GM21528 (cell line): ENCODE results near the gene NDUFB7.

Experiments used
- ATAC-seq: cut with Tn5 transposase; IDR thresholded peaks from one replicate; pipeline ENCODE4 v1.9.1; 2021; ENCODE audit warnings: mild to moderate bottlenecking, moderate library complexity; ENCODE audit not compliant: unreplicated experiment, low FRiP score

NDUFB7 gene

DNA sequence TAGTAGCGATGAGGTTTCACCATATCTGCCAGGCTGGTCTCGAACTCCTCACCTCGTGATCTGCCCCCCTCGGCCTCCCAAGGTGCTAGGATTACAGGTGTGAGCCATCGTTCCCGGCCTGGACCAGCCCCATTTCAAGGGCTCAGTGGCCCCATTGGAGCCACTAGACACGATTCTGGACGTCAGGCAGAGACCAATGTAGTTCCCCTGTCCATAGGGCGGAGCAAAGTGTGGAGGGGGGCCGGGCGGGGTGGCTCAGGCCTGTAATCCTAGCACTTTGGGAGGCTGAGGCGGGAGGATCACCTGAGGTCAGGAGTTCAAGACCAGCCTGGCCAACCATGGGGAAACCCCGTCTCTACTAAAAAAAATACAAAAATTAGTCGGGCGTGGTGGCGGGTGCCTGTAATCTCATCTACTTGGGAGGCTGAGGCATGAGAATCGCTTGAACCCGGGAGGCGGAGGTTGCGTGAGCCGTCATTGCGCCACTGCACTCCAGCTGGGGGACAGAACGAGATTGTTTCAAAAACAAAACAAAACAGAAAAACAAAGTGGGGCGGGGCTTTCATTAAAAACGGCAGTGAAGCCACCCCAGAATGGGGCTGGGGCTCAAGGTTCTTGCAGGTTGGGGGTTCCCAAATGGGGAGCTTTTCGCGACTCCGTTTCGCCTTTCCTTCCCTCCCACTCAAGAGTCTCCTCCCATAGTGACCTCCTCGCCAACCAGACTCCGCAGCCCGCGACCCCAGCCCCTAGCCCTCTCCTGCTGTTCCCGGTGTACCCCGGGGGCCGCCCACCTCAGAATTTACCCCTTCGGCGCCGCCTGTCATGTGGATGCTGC is 43.2 kb downstream of the NDUFB7 start:
- ATAC-seq: no peak

DNA sequence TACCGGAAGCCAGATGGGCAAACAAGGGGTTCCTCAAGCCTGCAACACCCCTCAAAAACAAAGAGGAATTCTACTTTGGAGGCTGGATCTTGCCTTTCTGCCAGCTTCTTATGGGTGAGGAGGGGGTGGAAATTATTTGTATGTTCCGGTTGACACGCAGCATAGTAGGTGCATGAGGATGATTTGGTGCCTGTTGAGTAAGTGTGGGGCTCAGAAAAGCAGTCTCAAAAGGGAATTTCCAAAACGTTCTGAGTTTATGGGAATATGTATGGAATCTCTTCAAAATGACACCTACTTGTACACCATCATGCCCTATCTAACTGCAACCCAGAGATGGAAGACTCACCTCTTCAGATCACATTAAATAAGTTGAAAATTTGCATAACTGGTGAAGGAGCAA is 45.4 kb downstream of the NDUFB7 start:
- ATAC-seq: no peak

DNA sequence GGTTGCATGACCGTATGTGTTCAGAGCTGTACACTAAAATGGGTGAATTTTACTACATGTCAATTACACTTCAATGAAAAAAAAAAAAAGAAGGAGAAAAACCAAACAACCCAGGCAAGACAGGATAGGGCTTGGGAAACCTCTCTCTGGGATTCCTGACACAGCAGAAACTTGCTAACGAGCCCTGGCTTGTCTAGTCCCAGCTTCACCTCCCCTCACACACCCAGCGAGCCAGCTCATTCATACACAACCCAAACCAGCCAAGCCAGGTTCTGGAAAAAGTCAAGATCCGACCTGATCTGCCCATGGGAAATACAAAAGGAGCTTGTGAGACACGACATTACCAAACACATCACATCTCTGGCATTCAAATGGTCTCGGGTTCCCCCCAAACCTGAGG is 46.1 kb downstream of the NDUFB7 start:
- ATAC-seq: no peak

DNA sequence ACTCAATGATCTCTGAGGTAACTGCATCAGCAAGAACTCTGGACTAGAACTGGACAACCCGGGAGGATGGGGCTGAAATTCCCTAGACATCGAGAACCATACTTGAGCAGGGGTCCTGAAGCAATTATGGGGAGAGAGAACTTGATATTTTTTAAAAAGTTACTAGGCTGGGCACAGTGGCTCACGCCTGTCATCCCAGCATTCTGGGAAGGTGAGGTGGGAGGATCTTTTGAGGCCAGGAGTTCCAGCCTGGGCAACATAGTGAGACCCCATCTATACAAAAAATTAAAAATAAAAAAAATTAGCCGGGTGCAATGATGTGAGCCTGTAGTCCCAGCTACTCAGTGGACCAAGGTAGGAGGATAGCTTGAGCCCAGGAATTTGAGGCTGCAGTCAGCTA is 51.3 kb downstream of the NDUFB7 start:
- no peak for ATAC-seq

DNA sequence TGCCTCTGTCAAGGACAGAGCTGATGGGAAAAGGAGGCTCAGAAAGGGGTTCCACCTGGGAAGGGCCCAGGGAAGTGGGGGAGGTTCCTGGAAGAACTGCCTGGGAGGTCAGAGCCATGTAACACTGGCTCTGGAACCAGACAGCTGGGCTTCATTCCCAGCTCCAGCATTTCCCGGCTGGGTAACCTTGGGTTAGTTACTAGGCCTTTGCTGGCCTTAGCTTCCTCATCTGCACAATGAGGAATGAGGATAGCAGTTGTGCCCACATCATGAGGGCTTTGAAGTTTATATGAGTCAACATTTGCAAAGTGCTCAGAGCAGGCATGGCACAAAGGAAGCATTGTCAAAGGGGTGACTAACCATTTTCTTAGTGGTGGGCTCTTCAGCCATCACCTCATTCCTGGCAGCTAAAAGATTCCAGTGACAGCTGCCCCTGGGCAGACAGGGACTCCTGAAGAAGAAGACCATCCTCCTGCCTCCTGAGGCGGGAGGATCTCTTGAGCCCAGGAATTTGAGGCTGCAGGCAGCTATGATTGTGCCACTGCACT is 51.9 kb downstream of the NDUFB7 start:
- no peak for ATAC-seq

DNA sequence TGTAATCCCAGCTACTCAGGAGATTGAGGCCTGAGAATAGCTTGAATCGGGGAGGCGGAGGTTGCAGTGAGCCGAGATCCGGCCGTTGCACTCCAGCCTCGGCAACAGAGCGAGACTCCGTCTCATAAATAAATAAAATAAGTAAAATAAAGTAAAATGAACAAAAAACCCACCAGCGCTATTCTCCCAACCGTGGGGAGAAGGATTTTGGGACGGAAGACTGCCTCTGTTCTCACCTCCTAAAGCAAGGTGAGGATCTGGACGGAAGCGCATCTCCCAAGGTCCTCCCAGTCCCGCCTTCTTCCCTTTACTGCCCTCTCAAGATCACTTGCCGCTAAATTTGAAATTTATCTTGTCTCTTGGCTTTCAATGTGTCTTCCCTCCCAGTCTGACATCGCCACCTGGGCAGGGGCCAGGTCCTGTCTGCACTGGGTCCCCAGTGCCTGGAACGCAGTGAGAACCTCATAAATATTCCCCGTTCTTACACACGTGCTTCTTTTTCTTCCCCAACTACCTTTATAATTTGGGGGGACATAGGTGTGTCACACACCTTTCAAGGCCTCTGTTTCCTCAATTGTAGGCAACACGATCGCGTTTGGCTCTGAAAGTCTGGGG is 52.5 kb downstream of the NDUFB7 start:
- ATAC-seq: no peak

DNA sequence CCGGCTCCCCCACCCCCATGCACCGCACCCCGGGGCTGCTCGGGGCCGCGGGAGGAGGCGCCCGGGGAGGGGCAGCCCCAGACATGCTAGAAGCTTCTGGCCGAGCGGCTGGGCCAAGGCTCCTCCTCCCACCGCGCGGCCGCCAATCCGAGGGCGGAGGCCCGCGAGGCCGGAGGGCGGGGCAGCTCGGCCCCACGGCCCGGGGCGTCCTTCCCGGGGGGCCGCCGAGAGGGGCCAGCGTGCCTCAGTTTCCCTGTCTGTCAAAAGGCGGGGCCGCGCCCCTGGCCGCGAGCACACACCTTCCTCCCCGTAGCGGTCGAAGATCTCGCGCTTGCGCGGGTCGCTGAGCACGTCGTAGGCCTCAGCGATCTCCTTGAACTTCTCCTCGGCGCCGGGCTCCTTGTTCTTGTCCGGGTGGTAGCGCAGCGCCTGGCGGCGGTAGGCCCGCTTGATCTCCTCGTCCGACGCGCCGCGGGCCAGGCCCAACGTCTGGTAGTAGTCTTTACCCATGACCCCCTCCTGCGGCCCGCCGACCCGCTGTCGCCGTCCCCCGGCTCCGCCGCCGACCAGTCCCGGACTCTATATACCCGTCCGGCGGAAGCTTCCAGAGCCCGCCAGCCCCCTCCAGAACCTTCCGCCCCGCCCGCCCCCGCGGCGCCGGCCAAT is 53.9 kb downstream of the NDUFB7 start, which contains the start of gene DNAJB1:
DNAJB1 (minus strand) TSS at position 558 of the 666 bp plus-strand sequence; CDS start at position 510, 48 bp downstream.
- peak; percentile 59 for ATAC-seq

DNA sequence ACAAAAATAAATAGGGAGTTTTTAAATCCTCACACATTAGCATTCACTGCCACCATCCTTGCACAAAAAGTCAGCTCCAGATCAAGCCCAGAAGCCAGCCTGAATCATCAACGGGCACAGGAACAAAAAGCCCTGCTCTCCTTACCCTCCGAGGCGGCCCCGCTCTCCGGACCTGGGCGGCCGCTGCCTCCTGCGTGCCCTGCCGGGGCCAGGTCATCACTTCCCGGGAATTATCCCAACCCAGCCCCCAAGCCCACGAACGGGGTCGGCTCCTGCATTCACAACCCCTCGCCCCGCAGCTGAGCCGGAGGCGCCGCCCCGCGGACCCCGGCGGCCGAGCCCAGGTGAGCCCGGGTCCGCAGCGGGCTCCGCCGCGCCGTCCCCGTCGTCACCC is 54.4 kb downstream of the NDUFB7 start:
- ATAC-seq: no peak

DNA sequence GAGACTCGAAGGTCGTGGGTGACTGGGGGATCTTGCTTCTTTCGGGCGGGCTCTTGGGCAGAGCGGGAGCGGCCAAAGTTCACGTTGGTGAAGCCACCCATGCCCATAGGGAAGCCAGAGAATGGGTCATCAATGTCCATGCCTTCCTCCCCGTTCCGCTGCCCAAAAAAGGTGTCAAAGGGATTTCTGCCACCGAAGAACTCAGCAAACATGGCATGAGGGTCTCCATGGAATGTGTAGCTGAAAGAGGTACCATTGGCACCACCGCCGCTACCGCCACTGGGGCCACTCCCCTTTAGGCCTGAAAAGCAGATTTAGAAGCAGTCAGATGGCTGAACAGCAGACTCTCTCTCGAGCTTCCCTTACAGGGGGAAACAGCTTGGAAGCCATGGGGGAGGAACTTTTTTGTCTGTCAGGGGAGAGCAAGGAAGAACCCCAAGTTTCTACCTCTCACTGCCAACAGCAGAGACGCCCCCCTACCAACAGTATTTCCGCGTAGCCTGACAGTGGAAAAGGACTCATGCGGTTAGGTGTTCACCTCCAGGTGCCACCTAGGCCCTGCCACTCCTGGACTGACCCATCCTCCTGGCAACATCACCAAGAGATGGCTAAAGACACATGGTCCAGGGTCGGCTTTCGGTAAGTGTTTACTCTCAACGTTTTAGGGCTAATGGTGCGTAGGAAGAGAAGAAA is 55.0 kb downstream of the NDUFB7 start:
- ATAC-seq: no peak
